ACHN (cell line): Measurements from ENCODE around the gene NUDT5.
"Not testable (repeated sequence)": the region's sequence is repeated elsewhere in the genome, so short reads cannot be mapped to it uniquely, and the experiment has no call there.

Source experiments
- DNase-seq: peaks from one replicate; pipeline ENCODE4 v3.0.0-alpha.2; 2015
- in situ Hi-C: cut with HindIII; loops from 2 replicates; pipeline ENCODE4 v1.10.0; 2017; ENCODE audit warnings: low sequenced_read_pairs, low pct_ligation_motif_present, low pct_unique_long_range_greater_than_20kb

NUDT5 gene

DNA sequence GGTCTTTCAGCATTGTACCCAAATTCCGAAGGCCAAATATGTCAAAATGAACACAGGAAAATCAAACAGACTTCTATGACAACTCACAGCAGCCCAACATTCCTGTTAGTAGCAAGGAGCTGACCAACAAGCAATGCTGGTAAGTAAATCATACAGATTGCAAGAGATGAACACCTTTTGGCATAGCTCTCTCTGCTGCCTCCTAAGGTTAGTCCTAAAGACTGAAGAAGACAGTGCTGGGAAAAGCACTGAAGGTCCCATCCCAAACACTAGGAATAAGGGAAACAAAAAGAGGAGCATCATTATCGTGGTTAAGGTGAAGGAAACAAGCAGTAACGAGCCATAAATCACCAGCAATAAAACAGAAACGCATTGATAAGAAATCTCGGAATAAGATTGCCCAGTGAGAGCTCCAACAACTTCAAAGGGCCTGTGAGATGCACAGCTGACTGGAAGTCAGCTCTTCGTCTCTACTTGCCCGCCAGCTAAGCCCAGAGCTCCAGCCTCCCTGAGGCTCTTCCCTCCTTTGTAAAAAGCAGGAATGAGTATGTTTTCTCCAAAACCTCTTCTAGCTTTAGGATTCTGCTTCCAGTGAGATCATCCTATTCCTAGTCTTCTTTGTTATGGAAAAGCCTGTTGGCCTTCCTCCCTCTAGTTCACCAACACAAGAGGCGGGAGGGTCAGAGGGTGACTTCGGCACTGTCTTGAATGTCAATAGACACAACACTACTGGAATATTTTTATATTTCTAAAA, 15.3 kb downstream of the NUDT5 start:
- DNase-seq, result no peak
- in situ Hi-C loops, result no loop called here

DNA sequence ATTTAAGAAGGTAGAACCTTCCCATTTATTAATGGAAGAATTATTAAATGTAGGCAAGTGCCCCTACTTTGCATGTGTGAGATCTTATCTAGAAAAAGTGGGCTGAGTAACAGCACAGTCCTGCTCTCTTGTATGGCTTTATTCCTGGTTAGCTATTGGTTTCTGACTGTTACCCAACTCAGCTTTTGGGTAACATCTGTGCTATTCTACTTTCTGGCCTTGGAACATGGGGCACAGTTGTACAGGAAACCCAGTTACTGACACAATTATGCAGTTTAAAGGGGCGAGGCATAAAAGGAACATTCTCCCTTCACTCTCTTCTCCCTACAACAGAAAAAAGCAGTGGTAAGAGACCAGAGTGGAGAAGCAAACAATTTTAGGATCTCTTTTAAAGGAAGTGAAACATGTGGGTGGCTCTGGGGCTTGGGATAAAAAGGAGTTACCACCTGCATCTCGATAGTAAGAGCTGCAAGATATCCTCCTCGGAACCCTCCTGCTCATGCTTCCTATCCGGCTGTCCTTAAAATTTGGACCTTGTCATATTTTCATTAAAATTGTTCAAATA, 16.0 kb downstream of the NUDT5 start:
- in situ Hi-C loops, result no loop called here
- no peak for DNase-seq

DNA sequence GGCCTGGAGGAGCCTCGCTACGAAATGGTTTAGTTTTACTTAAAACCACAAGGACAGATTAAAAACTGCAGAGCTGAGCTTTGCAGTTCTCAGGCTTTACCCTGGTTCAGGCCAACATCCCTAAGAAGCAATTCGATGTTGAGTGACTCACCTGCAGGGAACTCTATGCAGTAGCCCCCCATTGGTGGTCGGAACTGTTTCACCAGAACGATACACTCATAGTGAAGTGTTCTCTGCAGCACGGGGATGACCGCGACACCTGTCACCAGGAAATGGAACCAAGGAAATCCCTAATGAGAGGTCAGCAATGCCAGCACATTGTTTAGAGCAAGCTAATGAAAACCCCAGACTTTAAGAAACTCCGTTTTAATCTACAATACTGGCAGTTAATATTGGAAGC, 18.0 kb downstream of the NUDT5 start:
- peak; percentile 8 for DNase-seq
- in situ Hi-C loops, result no loop called here

DNA sequence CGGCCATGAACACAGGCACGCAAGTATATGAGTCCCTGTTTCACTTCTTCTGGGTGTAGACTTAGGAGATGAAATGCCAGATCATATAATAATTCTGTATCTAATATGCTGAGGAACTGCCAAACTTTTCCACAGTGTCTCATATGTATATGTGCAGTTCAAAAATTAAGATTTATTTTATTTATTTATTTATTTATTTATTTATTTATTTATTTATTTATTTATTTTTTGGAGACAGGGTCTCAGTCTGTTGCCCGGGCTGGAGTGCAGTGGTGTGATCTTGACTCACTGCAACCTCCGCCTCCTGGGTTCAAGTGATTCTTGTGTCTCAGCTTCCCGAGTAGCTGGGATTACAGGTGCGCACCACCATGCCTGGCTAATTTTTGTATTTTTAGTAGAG, 24.2 kb downstream of the NUDT5 start:
- DNase-seq, in situ Hi-C loops: not testable (repeated sequence)

DNA sequence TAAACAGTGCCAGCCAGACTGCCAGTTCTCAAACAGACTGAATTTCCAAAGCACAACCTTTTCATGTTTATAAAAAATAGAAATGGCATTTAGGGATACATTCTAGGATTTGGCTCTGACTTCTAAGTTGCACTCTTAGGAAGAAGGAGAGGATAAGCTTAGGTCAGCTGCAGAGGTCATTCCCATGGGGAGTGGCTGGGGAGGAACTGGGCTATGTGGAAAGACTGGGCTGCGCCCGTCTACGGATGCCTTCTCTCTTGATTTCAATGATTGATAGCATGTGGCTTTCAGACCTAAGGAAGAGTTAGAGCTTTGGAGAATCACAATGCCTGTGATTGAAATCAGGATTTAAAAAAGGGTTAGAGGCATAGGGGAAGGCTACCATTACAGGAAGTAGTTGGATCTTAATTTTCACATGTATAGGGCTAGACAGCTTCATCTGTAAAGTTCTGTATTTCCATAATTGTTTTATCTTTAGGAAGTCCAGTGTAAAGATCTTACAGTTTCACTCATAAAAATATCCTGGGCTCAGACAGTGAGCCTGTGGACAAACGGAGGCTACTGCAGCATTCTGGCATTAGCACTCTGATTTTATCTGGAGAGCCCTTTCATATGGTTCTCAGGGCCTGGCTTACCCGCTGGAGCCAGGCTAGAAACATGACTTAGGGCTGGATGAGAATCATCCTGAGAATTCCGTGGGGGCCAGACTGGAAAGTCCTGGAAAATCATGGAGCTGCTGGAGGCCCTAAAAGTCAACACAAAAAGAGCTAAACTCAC, 29.5 kb downstream of the NUDT5 start:
- DNase-seq, result no peak
- in situ Hi-C loops, result no loop called here

DNA sequence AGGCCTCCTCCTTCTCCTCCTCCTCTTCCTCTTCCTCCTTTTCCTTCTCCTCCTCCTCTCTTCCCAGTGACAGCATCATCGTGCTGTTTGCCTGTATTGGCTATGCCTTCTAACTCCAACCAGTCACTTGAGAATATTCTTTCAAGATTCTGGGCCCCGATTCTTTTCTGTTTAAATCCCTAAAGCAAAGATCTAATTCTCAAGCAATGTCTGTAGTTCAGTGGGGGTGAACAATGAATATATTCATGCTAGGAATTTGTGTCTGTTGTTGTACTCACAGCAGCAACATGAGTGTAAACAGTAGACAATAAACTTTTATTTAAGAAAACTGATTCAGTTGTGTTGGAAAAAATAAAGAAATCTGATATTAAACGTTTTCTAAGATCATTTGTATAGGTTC, 30.7 kb downstream of the NUDT5 start:
- no peak for DNase-seq
- in situ Hi-C loops, result no loop called here

DNA sequence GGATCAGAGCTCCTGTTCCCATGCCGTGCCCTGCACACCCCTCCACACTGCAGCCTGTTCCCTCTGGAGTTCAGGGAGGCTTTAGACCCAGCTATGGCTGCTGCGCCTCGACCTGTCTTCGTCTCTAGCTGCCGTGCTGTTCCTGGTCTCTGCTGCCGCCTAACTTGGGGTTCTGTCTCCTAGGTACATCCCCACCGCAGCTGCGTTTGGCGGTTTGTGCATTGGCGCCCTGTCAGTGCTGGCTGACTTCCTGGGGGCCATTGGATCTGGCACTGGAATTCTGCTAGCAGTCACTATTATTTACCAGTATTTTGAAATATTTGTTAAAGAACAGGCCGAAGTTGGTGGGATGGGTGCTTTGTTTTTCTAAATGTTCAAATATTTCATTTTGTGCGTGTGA, 31.6 kb downstream of the NUDT5 start:
- no peak for DNase-seq

DNA sequence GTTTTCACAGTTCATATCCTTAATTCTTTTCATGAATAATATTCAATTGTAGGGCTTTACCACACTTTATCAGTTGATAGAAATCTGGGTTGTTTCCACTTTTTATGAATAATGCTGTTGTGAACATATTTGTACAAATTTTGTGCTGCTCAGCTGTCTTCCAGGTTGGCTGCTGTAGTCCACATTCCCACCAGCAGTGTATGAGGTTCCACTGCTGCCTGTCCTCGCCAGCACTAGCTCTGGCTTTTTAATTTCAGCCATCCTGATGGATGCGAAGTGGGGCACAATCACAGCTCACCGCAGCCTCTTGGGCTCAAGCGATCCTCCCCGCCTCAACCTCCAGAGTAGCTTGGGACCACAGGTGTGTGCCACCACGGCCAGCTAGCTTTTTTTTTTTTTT, 32.8 kb downstream of the NUDT5 start:
- no peak for DNase-seq
- in situ Hi-C loops, result no loop called here

More for the DNA sequence above, 31.6 kb downstream of the NUDT5 start:
- in situ Hi-C loops, result no loop called here

DNA sequence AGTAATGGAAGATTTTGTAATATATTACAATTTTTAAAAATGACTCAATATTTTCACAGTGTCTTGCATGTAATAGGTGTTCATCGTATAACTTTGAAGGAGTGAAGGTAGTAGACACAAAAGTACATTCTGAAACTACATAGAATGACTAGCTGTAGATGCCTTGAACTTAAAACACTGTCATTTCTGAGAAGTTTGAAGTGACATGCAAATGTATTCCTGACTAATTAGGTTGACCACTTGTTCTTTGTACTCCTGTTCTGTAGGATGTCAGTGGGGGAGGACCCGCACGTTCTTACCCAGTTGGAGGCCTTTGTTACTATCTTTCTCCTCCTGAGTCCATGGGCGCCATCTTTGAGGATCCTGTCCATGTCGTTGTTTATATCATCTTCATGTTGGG, 35.0 kb downstream of the NUDT5 start:
- in situ Hi-C loops, result no loop called here

DNA sequence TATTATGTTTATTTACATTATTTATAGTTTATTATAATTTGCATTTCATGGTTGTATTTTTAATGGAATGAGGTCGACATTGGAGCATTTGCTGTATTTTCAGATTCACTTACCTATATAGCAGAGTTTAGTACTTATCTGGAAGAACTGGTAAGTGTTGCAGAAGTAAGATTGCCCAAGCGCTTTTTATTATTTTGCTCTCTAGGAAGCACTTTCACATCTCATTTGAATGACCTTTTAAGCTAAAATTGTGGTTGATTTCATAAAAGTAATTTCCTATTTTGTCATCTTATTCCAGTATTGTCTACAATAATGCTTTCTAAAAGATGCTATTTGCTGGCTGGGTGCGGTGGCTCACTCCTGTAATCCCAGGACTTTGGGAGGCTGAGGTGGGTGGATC, 37.6 kb downstream of the NUDT5 start:
- in situ Hi-C loops, result no loop called here
- DNase-seq, result no peak

More for the DNA sequence above, 35.0 kb downstream of the NUDT5 start:
- DNase-seq, result no peak

DNA sequence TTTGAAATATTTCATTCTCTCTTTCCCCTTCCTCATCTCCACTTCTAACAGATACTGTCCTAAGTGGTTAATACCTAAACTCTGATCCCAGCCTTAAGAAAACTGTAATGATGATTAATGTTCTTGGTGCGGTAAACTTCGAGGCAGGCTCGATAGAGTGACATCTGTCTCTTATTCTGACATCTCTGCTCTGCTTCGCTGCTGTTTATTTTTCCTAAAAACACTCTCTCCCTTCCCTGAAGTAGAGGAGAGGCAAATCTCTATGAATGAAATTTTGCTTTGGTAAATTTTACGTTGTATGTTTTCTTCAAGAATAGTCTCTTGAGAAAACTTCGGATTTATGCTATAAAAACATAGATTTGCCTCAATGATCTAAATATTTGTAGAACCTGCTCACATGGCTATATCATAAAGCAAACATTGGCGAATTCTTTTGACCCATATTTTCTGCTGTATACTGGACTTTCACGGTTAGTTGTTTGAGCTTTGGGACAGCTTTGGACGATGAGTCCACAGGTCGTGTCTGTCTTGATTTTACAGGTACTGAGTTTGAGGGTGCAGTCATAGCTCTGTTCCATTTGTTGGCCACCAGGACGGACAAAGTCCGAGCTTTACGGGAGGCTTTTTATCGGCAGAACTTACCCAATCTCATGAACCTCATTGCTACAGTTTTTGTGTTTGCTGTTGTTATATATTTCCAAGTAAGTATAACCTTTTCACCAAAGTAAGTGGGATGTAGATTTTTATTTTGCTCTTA, 39.1 kb downstream of the NUDT5 start:
- in situ Hi-C loops, result no loop called here
- DNase-seq, result no peak

DNA sequence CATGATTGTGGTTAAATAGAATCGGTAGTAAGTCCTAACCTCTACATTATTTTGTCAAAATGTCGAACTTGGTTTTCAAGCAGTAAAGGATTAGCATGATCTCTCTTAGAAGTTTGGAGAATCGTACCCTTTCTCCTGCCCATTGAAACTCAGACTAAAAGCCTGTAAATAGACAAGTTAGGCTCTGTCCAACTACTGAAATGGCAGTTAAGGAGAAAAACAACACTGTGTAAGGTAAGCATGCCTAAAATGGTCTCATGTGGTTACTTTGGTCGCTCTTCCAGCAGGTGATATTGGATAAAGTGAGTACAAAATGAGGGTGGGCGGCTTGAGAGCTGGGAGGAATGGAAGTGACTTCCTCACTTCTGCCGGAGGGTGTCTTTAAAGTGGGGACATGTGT, 41.2 kb downstream of the NUDT5 start:
- in situ Hi-C loops, result no loop called here
- no peak for DNase-seq

DNA sequence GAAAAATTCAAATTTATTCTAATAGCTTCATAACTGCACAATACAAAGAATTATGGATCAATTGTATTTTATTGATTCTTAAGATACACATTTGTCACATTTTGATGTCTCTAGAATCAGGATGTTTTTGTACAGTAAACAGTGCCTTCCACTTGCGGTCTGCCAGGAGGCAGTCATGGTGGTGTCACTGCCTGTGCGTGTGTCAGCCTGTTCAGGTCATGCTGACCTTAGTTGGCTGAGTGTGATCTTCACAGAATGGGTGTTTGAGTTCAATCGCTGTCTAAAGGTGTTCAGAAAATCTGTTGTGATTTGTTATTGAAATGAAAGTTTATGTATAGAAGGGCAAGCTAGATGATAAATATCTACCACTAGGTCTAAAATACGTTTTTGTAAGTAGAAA, 45.5 kb downstream of the NUDT5 start:
- DNase-seq, result no peak
- in situ Hi-C loops, result no loop called here

DNA sequence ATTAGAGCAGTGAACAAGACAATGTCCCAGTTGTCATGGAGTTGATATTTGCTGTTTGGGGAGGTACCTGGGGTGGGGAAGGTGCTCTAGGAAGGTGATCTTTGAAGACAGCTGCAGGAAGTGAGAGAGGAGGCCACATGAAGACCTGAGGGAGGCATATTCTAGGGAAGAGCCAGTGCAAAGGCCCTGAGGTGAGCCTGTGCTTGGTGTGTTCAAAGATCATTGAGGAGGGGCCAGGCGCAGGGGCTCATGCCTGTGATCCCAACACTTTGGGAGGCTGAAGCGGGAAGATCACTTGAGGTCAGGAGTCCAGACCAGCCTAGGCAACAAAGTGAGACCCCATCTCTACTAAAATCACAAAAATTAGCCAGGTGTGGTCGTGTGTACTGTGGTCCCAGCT, 51.2 kb downstream of the NUDT5 start:
- in situ Hi-C loops, result no loop called here

DNA sequence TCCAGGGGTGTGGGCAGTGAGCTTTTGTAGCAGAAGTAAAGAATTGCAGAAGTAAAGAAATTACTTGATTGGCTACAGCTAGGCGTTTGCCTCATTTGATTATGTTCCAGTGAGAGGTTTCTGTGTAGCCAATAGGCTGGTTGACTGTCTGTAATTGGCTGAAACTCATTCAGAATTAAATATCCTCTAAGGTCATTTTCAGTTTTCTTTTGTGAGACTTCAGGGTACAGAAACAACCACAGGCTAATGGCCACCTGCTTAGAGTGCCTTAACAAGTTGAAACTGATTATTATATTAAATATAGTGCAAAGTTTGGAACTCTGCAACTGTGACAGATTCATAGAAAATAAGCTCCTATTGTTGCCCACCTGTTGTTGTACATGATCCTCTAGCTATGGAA, 55.7 kb downstream of the NUDT5 start:
- no peak for DNase-seq
- in situ Hi-C loops, result no loop called here

More for the DNA sequence above, 51.2 kb downstream of the NUDT5 start:
- DNase-seq, result no peak

DNA sequence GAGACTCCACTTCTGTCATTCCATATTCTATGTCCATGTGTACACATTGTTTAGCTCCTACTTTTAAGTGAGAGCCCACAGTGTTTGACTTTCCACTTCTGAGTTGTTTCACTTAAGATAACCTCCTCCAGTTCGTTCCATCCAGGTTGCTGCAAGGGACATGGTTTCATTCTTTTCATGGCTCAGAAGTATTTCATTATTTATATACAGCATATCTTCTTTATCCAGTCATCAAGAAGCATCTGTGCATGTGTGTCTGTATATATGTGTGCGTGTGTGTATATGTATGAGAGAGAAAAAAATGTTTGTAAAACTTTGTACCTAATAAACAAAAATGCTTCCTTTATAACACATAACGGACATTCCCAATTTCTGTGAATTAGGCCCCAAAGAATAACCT, 60.1 kb downstream of the NUDT5 start:
- DNase-seq, result no peak
- in situ Hi-C loops, result no loop called here

DNA sequence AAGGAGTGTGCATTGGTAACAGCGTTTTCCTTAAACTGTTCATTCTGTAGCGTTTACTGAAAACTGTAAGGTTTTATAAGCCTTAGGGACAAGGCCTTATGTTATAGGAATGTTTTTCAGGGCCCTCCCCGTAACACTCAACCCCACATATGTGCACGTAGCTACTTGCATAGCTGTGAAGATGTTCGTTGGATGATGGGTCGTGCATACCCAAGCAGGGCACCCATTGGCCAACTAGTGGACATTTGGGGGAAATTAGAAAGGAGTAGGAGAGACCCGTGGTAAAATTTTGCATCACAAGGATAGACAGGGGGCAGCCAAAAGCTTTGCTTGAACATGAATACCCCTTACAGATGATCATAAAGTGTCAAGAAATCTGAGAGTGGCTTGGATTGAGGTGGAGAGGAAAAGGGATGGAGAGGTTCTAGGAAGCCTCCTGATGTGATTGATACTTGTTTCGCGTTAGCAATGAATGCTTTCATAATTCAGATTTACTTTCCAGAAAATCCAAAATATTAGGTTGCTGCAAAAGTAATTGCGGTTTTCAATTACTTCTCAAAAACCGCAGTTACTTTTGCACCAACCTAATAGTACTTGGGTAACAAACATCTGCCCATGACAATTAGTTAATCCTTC, 65.3 kb downstream of the NUDT5 start:
- DNase-seq, result peak; percentile 69
- in situ Hi-C loops, result no loop called here

DNA sequence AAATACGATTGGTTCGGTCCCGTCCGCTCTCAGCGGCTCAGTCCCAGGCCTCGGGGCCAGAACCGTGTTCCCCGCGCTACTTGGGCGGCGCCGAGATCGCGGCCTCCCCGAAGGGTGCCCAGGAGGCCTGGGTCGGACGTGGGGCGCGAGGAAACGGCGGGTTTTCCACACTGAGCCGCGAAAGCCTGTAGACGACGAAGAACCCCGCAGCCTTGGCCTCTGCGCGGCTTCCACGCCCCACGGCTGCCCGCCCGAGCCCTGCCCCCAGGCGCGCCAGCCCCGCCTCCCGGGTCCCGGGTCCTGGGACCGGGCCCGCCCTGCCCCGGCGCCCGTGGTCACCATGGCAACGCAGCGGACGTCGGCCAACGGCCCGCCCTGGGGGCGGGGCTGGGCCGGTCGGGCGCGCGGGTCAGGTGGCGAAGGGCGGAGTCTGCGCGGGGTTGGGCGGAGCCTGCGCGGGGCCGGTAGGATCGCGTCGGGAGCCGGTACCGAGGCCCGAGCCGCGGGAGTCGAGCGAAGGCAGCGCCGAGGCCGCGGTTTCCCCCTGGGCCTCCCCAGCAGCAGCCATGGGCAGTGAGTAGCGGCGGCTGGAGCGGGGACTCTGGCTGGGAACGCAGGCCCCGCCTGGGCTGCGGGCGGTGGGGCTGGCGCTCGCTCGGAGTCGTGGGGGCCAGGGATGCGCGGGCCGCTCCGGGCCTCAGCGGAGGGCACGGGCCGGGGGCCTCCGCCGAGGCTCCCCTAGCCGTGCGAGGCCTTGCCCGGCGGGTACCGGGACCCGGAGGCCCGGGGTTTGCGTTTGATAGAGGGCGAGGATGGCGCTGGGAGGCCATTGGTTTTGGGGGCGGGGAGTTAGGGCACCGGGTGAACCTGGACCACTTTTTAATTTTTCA, 66.2 kb downstream of the NUDT5 start, which contains the start of gene SEC61A2:
Gene SEC61A2, plus strand, starts transcription at position 456 of the 890 bp plus-strand sequence. Its CDS starts 111 bp downstream, at position 567.
- peak; percentile 90 for DNase-seq
- in situ Hi-C loops, result no loop called here
